Measurements from ENCODE around the gene SEMA4D.

SEMA4D gene

GRCh38 chr9:89534515-89535287 is 36.8 kb upstream of the SEMA4D start:
- H3K27me3 Mint-ChIP-seq, result no peaks in the 10 kb centered on the region
- peaks cover 43% of the 10 kb centered on the region for H3K4me1 Mint-ChIP-seq
- no peaks in the 10 kb centered on the region for H3K36me3 Mint-ChIP-seq
- H3K9me3 Mint-ChIP-seq, result no peaks in the 10 kb centered on the region
- peak overlapping the region; percentile 47 for H3K27ac Mint-ChIP-seq
- no peak for ATAC-seq
- H3K4me3 Mint-ChIP-seq, result no peak overlapping the region

- H3K4me3 Mint-ChIP-seq, result no peak overlapping the region
Observed at GRCh38 chr9:89533411-89534095, 35.6 kb upstream of the SEMA4D start.

GRCh38 chr9:89532944-89533343 is 35.0 kb upstream of the SEMA4D start:
- no peaks in the 10 kb centered on the region for H3K36me3 Mint-ChIP-seq
- peaks cover 2% of the 10 kb centered on the region for H3K9me3 Mint-ChIP-seq
- H3K4me1 Mint-ChIP-seq, result peaks cover 29% of the 10 kb centered on the region
- ATAC-seq, result no peak
- no peaks in the 10 kb centered on the region for H3K27me3 Mint-ChIP-seq
- H3K4me3 Mint-ChIP-seq, result no peak overlapping the region
- H3K27ac Mint-ChIP-seq, result no peak overlapping the region

More at GRCh38 chr9:89533411-89534095, 35.6 kb upstream of the SEMA4D start:
- no peaks in the 10 kb centered on the region for H3K27me3 Mint-ChIP-seq
- H3K4me1 Mint-ChIP-seq, result peaks cover 32% of the 10 kb centered on the region
- H3K9me3 Mint-ChIP-seq, result no peaks in the 10 kb centered on the region
- ATAC-seq, result no peak
- no peaks in the 10 kb centered on the region for H3K36me3 Mint-ChIP-seq
- no peak overlapping the region for H3K27ac Mint-ChIP-seq

GRCh38 chr9:89532478-89532877 is 34.6 kb upstream of the SEMA4D start:
- no peak for ATAC-seq
- Mint-ChIP-seq H3K4me1 (peaks cover 29% of the 10 kb centered on the region), H3K4me3 (no peak overlapping the region), H3K9me3 (peaks cover 2% of the 10 kb centered on the region), H3K27me3 (no peaks in the 10 kb centered on the region), H3K27ac (no peak overlapping the region), H3K36me3 (no peaks in the 10 kb centered on the region)

GRCh38 chr9:89531766-89532165 is 33.9 kb upstream of the SEMA4D start:
- Mint-ChIP-seq H3K4me1 (peaks cover 26% of the 10 kb centered on the region), H3K27ac (no peak overlapping the region), H3K9me3 (peaks cover 2% of the 10 kb centered on the region), H3K4me3 (no peak overlapping the region), H3K36me3 (no peaks in the 10 kb centered on the region), H3K27me3 (no peaks in the 10 kb centered on the region)
- ATAC-seq, result no peak

- H3K27ac Mint-ChIP-seq, result no peak overlapping the region
- no peaks in the 10 kb centered on the region for H3K27me3 Mint-ChIP-seq
Observed at GRCh38 chr9:89530726-89531125, 32.8 kb upstream of the SEMA4D start.

GRCh38 chr9:89529243-89530035 is 31.5 kb upstream of the SEMA4D start:
- peaks cover 9% of the 10 kb centered on the region for H3K4me1 Mint-ChIP-seq
- no peak overlapping the region for H3K27ac Mint-ChIP-seq
- peaks cover 2% of the 10 kb centered on the region for H3K9me3 Mint-ChIP-seq
- no peaks in the 10 kb centered on the region for H3K36me3 Mint-ChIP-seq
- no peaks in the 10 kb centered on the region for H3K27me3 Mint-ChIP-seq
- no peak for ATAC-seq
- H3K4me3 Mint-ChIP-seq, result no peak overlapping the region

More at GRCh38 chr9:89530726-89531125, 32.8 kb upstream of the SEMA4D start:
- ATAC-seq, result no peak
- Mint-ChIP-seq H3K9me3 (peaks cover 2% of the 10 kb centered on the region), H3K4me1 (peaks cover 15% of the 10 kb centered on the region), H3K4me3 (no peak overlapping the region), H3K36me3 (no peaks in the 10 kb centered on the region)

GRCh38 chr9:89528540-89528939 is 30.6 kb upstream of the SEMA4D start:
- no peak overlapping the region for H3K27ac Mint-ChIP-seq
- H3K4me3 Mint-ChIP-seq, result no peak overlapping the region
- H3K36me3 Mint-ChIP-seq, result no peaks in the 10 kb centered on the region
- peaks cover 2% of the 10 kb centered on the region for H3K9me3 Mint-ChIP-seq
- H3K27me3 Mint-ChIP-seq, result no peaks in the 10 kb centered on the region
- peaks cover 15% of the 10 kb centered on the region for H3K4me1 Mint-ChIP-seq
- no peak for ATAC-seq

GRCh38 chr9:89528131-89528530 is 30.2 kb upstream of the SEMA4D start:
- no peak overlapping the region for H3K27ac Mint-ChIP-seq
- peaks cover 19% of the 10 kb centered on the region for H3K4me1 Mint-ChIP-seq
- no peaks in the 10 kb centered on the region for H3K27me3 Mint-ChIP-seq
- no peaks in the 10 kb centered on the region for H3K36me3 Mint-ChIP-seq
- H3K4me3 Mint-ChIP-seq, result no peak overlapping the region
- ATAC-seq, result no peak
- peaks cover 2% of the 10 kb centered on the region for H3K9me3 Mint-ChIP-seq

- Mint-ChIP-seq H3K9me3 (peaks cover 2% of the 10 kb centered on the region), H3K4me3 (no peak overlapping the region), H3K4me1 (peaks cover 30% of the 10 kb centered on the region)
Observed at GRCh38 chr9:89527084-89527483, 29.2 kb upstream of the SEMA4D start.

GRCh38 chr9:89526667-89527066 is 28.8 kb upstream of the SEMA4D start:
- Mint-ChIP-seq H3K27me3 (no peaks in the 10 kb centered on the region), H3K4me3 (no peak overlapping the region), H3K9me3 (peaks cover 2% of the 10 kb centered on the region), H3K36me3 (no peaks in the 10 kb centered on the region), H3K27ac (peak overlapping the region; percentile 90), H3K4me1 (peaks cover 32% of the 10 kb centered on the region)
- no peak for ATAC-seq

More at GRCh38 chr9:89527084-89527483, 29.2 kb upstream of the SEMA4D start:
- no peaks in the 10 kb centered on the region for H3K36me3 Mint-ChIP-seq
- no peaks in the 10 kb centered on the region for H3K27me3 Mint-ChIP-seq
- H3K27ac Mint-ChIP-seq, result no peak overlapping the region
- no peak for ATAC-seq

GRCh38 chr9:89525446-89526374 is 27.8 kb upstream of the SEMA4D start:
- H3K36me3 Mint-ChIP-seq, result no peaks in the 10 kb centered on the region
- H3K9me3 Mint-ChIP-seq, result peaks cover 2% of the 10 kb centered on the region
- peaks cover 39% of the 10 kb centered on the region for H3K4me1 Mint-ChIP-seq
- H3K4me3 Mint-ChIP-seq, result no peak overlapping the region
- no peaks in the 10 kb centered on the region for H3K27me3 Mint-ChIP-seq
- ATAC-seq, result no peak
- H3K27ac Mint-ChIP-seq, result peak overlapping the region; percentile 90

- Mint-ChIP-seq H3K4me1 (peaks cover 43% of the 10 kb centered on the region), H3K4me3 (no peak overlapping the region), H3K36me3 (no peaks in the 10 kb centered on the region), H3K27ac (peak overlapping the region; percentile 90), H3K9me3 (peaks cover 2% of the 10 kb centered on the region), H3K27me3 (no peaks in the 10 kb centered on the region)
- no peak for ATAC-seq
Observed at GRCh38 chr9:89524963-89525362, 27.1 kb upstream of the SEMA4D start.

GRCh38 chr9:89523948-89524347 is 26.0 kb upstream of the SEMA4D start:
- no peak for ATAC-seq
- Mint-ChIP-seq H3K27ac (peak overlapping the region; percentile 90), H3K4me3 (no peak overlapping the region), H3K36me3 (no peaks in the 10 kb centered on the region), H3K27me3 (no peaks in the 10 kb centered on the region), H3K4me1 (peaks cover 53% of the 10 kb centered on the region), H3K9me3 (peaks cover 2% of the 10 kb centered on the region)
